Panc1 (cell line): ENCODE measurements around the gene IGFL1.

Source experiments
- CTCF ChIP-seq: fragments of 450-650 bp; IDR thresholded peaks from 2 replicates; pipeline ENCODE4 v1.5.1; 2017; ENCODE audit warnings: mild to moderate bottlenecking
- POLR2AphosphoS5 ChIP-seq: IDR thresholded peaks from 2 replicates; pipeline ENCODE4 v1.6.1; 2012; ENCODE audit warnings: mild to moderate bottlenecking, low read depth, low read length, moderate library complexity
- REST ChIP-seq, 2 experiments: IDR thresholded peaks; 2 replicates each; pipeline ENCODE4 v1.6.1; 2011 to 2012; ENCODE audit warnings: low read depth in 2 of 2, control low read depth in 1 of 2, low read length in 1 of 2, mild to moderate bottlenecking in 1 of 2, moderate library complexity in 1 of 2; ENCODE audit not compliant: insufficient read depth in 1 of 2
- SIN3A ChIP-seq: IDR thresholded peaks from 2 replicates; pipeline ENCODE4 v1.6.1; 2012; ENCODE audit warnings: low read depth, mild to moderate bottlenecking, low read length, moderate library complexity, borderline replicate concordance; ENCODE audit not compliant: insufficient read depth
- TCF7L2 ChIP-seq: IDR thresholded peaks from 2 replicates; pipeline ENCODE4 v1.6.1; 2011; ENCODE audit warnings: mild to moderate bottlenecking, low read depth, low read length, inconsistent platforms

- TF ChIP-seq POLR2AphosphoS5 (no peak), CTCF (no peak), SIN3A (no peak), REST (IDR thresholded peaks at IDR 0.05; ENCODE audit: insufficient read depth in 1 of 2, low read depth in 2 of 2, low read length in 1 of 2) (no peak), TCF7L2 (no peak)
Measured at GRCh38 chr19:46180701-46181387, 48.7 kb upstream of the IGFL1 start.
